Measurements from ENCODE around the gene SYP. TPM values are rescaled to one million over a fixed set of nuclear protein-coding genes. Genes with fewer than 3 reads are reported as not detected.
A peak's percentile ranks its signal among the peaks of the same experiment; 100 is the strongest.

SYP gene
- total and polyA plus RNA-seq, 2 donors (not counting 3 experiments of a cell fraction or from before 2014, with no cell fraction given) = 0.21 to 0.77 TPM

DNA sequence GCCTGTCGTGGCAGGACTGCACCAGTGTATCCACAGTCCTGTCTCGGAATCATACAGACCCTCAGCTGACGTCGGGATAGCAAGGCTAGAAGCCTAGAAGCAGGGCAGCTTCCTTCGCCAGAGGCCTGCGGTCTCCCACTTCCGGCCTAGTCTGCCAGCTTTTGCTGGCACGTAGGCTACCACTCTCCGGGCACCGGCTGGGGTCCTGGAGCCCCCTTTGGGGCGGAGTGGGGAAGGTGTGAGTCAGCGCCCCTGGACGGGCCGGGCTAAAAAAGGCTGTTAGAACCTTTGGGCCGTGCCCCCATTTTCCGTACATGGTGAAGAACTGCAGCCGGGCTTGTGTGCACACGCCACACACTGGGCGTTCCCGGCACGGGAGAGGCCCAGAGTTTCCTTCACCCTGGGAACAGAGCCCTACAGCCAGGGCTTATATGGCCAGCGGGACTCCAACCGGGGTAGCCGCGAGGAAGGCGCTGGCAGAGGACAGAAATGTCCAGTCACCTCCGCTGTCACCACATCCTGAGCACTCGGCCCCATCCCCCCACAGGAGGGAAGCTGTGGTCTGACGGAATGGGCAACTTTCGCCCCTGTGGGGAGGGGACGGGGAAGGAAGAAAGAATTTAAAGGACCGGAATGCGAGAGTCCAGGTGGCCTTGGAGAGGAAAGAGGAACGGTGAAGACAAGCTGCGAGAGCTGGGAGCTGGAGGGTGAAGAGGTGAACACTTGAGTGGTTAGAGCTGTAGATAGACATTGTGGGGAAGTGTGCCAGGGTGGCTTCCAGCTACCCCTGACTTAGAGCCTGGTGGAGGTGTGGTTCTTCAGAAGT lies 32.9 kb downstream of the SYP start:
- Histone ChIP-seq H3K4me1 (ENCODE audit: control insufficient read depth, extremely low read depth, insufficient read depth, low read length) (peaks cover 21% of the 10 kb centered on the region), H3K79me2 (ENCODE audit: control insufficient read depth, insufficient read depth, low read length) (peaks cover 2% of the 10 kb centered on the region), H3K27ac (ENCODE audit: insufficient read depth, low read depth, low read length) (peak overlapping the region; percentile 89), H3K4me2 (ENCODE audit: insufficient read depth, low read length) (peak overlapping the region; percentile 43), H2AFZ (ENCODE audit: low read depth, low read length) (peak overlapping the region; percentile 60), H3K9me3 (replicated peaks; ENCODE audit: control insufficient read depth, insufficient read depth, low read length) (no peaks in the 10 kb centered on the region), H3K27me3 (ENCODE audit: control insufficient read depth in 2 of 2, insufficient read depth in 2 of 2, low read length in 2 of 2) (no peaks in the 10 kb centered on the region), H3K9me1 (replicated peaks; ENCODE audit: control insufficient read depth, extremely low read depth, insufficient read depth, low read length) (no peaks in the 10 kb centered on the region), H3K9ac (replicated peaks; ENCODE audit: extremely low read depth, insufficient read depth, low read length) (peak overlapping the region; percentile 72), H3K4me3 (replicated peaks in 1 of 3; ENCODE audit: insufficient read depth in 1 of 3, low read depth in 1 of 3, low read length in 3 of 3) (peak overlapping the region; percentile 7 to 40 (median 29)), H3K36me3 (ENCODE audit: control insufficient read depth in 2 of 2, extremely low read depth in 1 of 2, insufficient read depth in 2 of 2, low read length in 2 of 2) (no peaks in the 10 kb centered on the region), H4K20me1 (replicated peaks; ENCODE audit: control insufficient read depth, extremely low read depth, insufficient read depth, low read length) (no peaks in the 10 kb centered on the region)
- POLR2A ChIA-PET = interaction anchor here (1.9 kb wide), 1 partner anchor 24 kb away, joined by 7 read pairs; no protein-coding TSS in a partner anchor
- FAIRE-seq (peak; percentile 99), DNase-seq (ENCODE audit: low read depth, low spot score) (peak; percentile 58)
- dilution Hi-C loops (cut with MboI; ENCODE audit: extremely low pct_ligation_motif_present, low sequenced_read_pairs) (no loop called here), intact Hi-C loops (cut with micrococcal nuclease) (loop anchor here (1.0 to 2.0 kb wide), 2 partner anchors 24 to 88 kb away; partner anchors contain the start of gene WDR45)
- BruUV-seq (replicated peaks) = TSS peak; percentile 10
- CTCF ChIA-PET = interaction anchor here (1.0 to 3.6 kb wide), 4 partner anchors 9 to 17 kb away, joined by 3 to 16 read pairs (median 4); no protein-coding TSS in a partner anchor
- TF ChIP-seq FOS (IDR thresholded peaks at IDR 0.05; ENCODE audit: borderline replicate concordance, insufficient read depth, low read length) (peak; percentile 57), MYC (IDR thresholded peaks at IDR 0.05; ENCODE audit: low read depth, low read length) (no peak), POLR2AphosphoS5 (IDR thresholded peaks at IDR 0.05; ENCODE audit: insufficient read depth, low read depth, low read length) (peak; percentile 10), GATA2 (IDR thresholded peaks at IDR 0.05; ENCODE audit: insufficient read depth, insufficient read length, low read depth, low read length) (no peak)
- TF ChIP-seq, protein P1, sequence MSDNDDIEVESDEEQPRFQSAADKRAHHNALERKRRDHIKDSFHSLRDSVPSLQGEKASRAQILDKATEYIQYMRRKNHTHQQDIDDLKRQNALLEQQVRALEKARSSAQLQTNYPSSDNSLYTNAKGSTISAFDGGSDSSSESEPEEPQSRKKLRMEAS (IDR thresholded peaks at IDR 0.05; ENCODE audit: insufficient read depth, insufficient read length) = no peak
